NCI-H1930 (cell line): ENCODE results near the gene RAB3GAP2.
"Not testable (repeated sequence)": the region's sequence is repeated elsewhere in the genome, so short reads cannot be mapped to it uniquely, and the experiment has no call there.

Experiments used
- DNase-seq, 2 experiments: peaks; one replicate each; lab custom pipeline; 2025; lab: John Stamatoyannopoulos, UW

Gene RAB3GAP2

DNA sequence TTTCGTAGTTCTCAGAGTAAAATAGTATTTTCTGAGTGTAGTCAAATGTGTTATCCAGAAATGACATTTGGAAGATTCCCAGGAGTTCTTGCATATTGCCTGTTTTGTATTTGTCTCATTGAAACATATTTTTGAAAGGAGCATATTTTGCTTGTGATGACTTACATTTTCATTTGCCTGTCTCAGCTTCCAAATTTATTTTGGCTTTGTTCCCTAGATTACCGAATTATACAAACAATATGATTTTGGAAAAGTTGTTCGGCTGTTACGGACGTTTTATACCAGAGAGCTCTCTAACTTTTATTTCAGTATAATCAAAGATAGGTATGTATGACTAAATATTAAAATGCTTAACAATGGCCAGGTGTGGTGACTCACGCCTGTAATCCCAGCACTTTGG, 132.3 kb downstream of the RAB3GAP2 start:
- no peak for DNase-seq

- no peak for DNase-seq
Observed at GRCh38 chr1:220137019-220137786, 135.1 kb downstream of the RAB3GAP2 start.

GRCh38 chr1:220135755-220136154, 136.5 kb downstream of the RAB3GAP2 start:
- DNase-seq = no peak

GRCh38 chr1:220129479-220130210, 142.6 kb downstream of the RAB3GAP2 start:
- DNase-seq = no peak

GRCh38 chr1:220127076-220127475, 145.2 kb downstream of the RAB3GAP2 start:
- no peak for DNase-seq

- no peak for DNase-seq
Observed at GRCh38 chr1:220124542-220124941, 147.7 kb downstream of the RAB3GAP2 start.

- no peak for DNase-seq
Observed at GRCh38 chr1:220123889-220124288, 148.4 kb downstream of the RAB3GAP2 start.

DNA sequence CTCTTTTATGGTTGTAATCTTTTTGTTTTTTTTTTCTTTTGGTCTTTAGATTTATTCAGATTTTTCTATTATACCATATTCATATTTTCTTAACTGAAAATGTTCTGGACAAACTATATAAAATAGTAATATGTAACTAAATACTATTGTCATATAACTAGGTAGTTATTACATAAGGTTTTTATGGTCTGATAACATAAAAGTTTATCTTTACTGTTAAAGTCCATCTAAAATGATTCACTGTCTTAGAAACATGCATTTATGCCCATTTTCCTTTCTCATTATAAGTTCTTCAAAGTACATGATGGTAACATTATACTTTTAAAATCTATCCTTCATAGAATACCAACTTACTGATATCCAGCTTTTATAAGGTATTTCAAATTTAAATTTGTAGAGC, 149.2 kb downstream of the RAB3GAP2 start:
- DNase-seq = no peak

GRCh38 chr1:220121791-220122530, 150.3 kb downstream of the RAB3GAP2 start:
- DNase-seq = no peak

GRCh38 chr1:220119043-220119512, 153.2 kb downstream of the RAB3GAP2 start:
- no peak for DNase-seq

GRCh38 chr1:220113136-220113695, 159.0 kb downstream of the RAB3GAP2 start:
- DNase-seq = no peak

- DNase-seq = not testable (repeated sequence)
Observed at GRCh38 chr1:220112600-220112999, 159.7 kb downstream of the RAB3GAP2 start.

DNA sequence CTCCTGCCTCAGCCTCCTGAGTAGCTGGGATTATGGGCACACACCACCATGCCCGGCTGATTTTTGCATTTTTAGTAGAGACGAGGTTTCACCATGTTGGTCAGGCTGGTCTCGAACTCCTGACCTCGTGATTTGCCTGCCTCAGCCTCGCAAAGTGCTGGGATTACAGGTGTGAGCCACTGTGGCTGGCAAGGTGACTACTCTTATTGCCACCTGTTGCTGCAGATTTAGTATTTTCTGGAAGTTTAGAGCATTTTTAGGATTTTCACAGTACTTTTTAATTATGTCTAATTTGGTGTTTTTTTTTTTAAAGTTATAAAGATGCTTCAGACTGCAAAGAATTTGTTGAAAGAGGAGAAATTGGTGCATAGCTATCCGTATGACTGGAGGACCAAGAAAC, 161.8 kb downstream of the RAB3GAP2 start:
- DNase-seq = not testable (repeated sequence)

- DNase-seq = no peak
Observed at GRCh38 chr1:220099826-220100225, 172.4 kb downstream of the RAB3GAP2 start.
